Esophagus squamous epithelium (tissue), 5 donors: ENCODE results near the gene JARID2. TPM values are rescaled to one million over a fixed set of nuclear protein-coding genes. Genes with fewer than 3 reads are reported as not detected.

ENCODE experiments used
- DNase-seq: peaks from one replicate; lab custom pipeline; 2025; lab: John Stamatoyannopoulos, UW
- H3K27ac ChIP-seq, 4 donors: fragments of 200-600 bp; sonication (generic); one replicate each; pipeline ENCODE4 v1.5.1; 2016 to 2019; ENCODE audit warnings: mild to moderate bottlenecking in 1 of 4
- H3K27me3 ChIP-seq, 4 donors: fragments of 200-600 bp; sonication (generic); 1 replicate in 3 of 4; 2 replicates in 1 of 4; pipeline versions ENCODE4 v1.5.1 to v1.6.0; 2017 to 2021; ENCODE audit warnings: antibody characterized with exemption in 1 of 4
- H3K36me3 ChIP-seq, 3 donors: fragments of 200-600 bp; sonication (generic); one replicate each; pipeline ENCODE4 v1.5.1; 2016 to 2019
- H3K4me1 ChIP-seq, 3 donors: fragments of 200-600 bp; sonication (generic); one replicate each; pipeline ENCODE4 v1.5.1; 2017 to 2019
- H3K4me3 ChIP-seq, 4 donors: fragments of 200-600 bp; sonication (generic); 1 replicate in 3 of 4; 2 replicates in 1 of 4; pipeline ENCODE4 v1.5.1; 2016 to 2019; ENCODE audit warnings: mild to moderate bottlenecking in 2 of 4, moderate library complexity in 1 of 4
- H3K9me3 ChIP-seq, 3 donors: fragments of 200-600 bp; sonication (generic); one replicate each; pipeline ENCODE4 v1.5.1; 2016 to 2019
- POLR2A ChIP-seq, 4 donors: fragments of 450-650 bp; IDR thresholded peaks; one replicate each; pipeline ENCODE4 v1.6.1; 2017; ENCODE audit warnings: antibody characterized with exemption in 4 of 4, mild to moderate bottlenecking in 4 of 4, moderate library complexity in 3 of 4
- WGBS, 2 donors: methylation state at CpG; one replicate each; pipeline ENCODE4 v1.1.5; 2018; 5-methylcytosine and 5-hydroxymethylcytosine counted together
- intact Hi-C: fragments of 100-400 bp; cut with DNase I; formaldehyde crosslinking; loops from one replicate; pipeline ENCODE4 v1.15.0; 2022
- total RNA-seq, 4 donors: library from RNA; depleted of rRNA; stranded (reverse); fragments of >200 nt; gene quantifications; one replicate each; pipeline ENCODE4 v1.1.0, GENCODE V29; 2016
- TF ChIP-seq, protein P1 (sequence below), 6 experiments: fragments of 450-650 bp in 4 of 6; fragments of 200-600 bp in 2 of 6; sonication (generic) in 2 of 6; IDR thresholded peaks; one replicate each; pipeline ENCODE4 v1.5.1; 2016 to 2019; ENCODE audit warnings: antibody characterized with exemption in 6 of 6, mild to moderate bottlenecking in 4 of 6, moderate library complexity in 4 of 6
- donor health status: DM: yes; HTN: yes; CAD: no.

The JARID2 gene
- total RNA-seq, 4 donors from 2014 or later: 13.3 to 19.6 (median 16.3) TPM

DNA sequence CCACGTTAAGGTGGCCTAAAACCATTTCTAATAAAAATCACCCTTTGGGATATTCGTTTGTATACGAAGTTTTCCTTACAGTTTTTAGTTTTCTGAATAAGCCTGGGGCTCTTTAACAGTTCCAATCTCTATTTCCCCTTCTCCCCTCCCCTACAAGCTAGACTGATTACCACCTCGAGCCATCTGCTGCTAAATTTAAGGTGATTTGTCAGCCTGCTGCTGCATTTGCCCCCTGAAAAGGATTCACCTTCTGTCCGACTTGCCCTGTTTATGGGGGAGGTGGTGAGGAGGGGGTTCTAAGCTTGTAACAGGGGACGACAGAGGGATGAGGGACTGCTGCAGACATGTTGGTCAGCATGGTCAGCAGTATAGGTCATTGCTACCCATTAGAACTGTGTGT, 146.3 kb downstream of the JARID2 start:
- TF ChIP-seq, protein P1, sequence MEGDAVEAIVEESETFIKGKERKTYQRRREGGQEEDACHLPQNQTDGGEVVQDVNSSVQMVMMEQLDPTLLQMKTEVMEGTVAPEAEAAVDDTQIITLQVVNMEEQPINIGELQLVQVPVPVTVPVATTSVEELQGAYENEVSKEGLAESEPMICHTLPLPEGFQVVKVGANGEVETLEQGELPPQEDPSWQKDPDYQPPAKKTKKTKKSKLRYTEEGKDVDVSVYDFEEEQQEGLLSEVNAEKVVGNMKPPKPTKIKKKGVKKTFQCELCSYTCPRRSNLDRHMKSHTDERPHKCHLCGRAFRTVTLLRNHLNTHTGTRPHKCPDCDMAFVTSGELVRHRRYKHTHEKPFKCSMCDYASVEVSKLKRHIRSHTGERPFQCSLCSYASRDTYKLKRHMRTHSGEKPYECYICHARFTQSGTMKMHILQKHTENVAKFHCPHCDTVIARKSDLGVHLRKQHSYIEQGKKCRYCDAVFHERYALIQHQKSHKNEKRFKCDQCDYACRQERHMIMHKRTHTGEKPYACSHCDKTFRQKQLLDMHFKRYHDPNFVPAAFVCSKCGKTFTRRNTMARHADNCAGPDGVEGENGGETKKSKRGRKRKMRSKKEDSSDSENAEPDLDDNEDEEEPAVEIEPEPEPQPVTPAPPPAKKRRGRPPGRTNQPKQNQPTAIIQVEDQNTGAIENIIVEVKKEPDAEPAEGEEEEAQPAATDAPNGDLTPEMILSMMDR (IDR thresholded peaks at IDR 0.05): no peak
- no peak for TF ChIP-seq POLR2A (IDR thresholded peaks at IDR 0.05)
- H3K9me3 ChIP-seq: no peaks in the 10 kb centered on the region
- intact Hi-C loops: no loop called here
- H3K36me3 ChIP-seq: no peaks in the 10 kb centered on the region
- DNase-seq: no peak
- H3K4me3 ChIP-seq: no peak overlapping the region
- peak overlapping the region in 1 of 4 donors; percentile 6 for H3K27ac ChIP-seq
- peaks cover 23 to 55% (median 34%) of the 10 kb centered on the region in 3 donors for H3K4me1 ChIP-seq
- no peaks in the 10 kb centered on the region for H3K27me3 ChIP-seq
- 53 to 65% methylated on average over 4 to 5 of the region's 6 CpGs for WGBS, 2 donors

DNA sequence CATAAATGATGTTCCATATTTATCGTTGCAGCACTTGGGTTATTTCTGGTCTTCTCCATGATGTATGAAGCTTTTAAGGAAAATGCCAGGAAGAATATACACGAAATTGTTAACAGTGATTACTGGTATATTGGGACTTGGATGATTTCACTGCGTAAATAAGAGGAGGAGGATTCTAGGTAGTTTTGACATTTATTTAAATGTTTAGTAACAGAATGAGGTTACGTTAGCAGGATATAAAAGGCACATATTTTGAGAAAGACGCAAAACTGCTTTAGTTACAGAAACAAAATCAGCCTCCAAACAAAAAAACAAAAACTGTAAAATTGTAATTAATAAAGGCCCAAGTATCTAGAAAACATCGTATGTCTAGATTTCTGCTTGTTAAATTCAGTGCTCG, 147.7 kb downstream of the JARID2 start:
- Histone ChIP-seq H3K36me3 (no peaks in the 10 kb centered on the region), H3K9me3 (no peaks in the 10 kb centered on the region), H3K4me1 (peaks cover 24 to 56% (median 33%) of the 10 kb centered on the region in 3 donors), H3K4me3 (no peak overlapping the region), H3K27me3 (no peaks in the 10 kb centered on the region), H3K27ac (no peak overlapping the region)
- 92 to 94% methylated on average over 7 of the region's 7 CpGs for WGBS, 2 donors
- intact Hi-C loops: no loop called here
- no peak for DNase-seq
- no peak for TF ChIP-seq POLR2A (IDR thresholded peaks at IDR 0.05)
- TF ChIP-seq, protein P1 (IDR thresholded peaks at IDR 0.05): no peak

DNA sequence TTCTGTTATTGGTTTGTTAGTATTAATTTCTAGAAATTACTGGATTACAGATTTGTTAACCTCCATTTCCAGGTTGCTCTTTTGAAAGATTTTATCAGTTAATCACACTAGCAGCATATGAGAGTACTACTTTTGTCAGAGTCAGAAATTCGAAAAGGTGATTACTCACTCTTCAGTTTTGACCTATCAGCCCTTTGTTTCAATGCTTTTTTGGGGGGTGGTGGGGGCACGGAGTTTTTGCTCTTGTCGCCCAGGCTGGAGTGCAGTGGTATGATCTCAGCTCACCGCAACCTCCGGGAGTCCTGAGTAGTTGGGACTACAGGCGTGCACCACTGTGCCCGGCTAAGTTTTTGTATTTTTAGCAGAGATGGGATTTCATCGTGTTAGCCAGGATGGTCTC, 149.2 kb downstream of the JARID2 start:
- H3K27me3 ChIP-seq: no peaks in the 10 kb centered on the region
- 76 to 81% methylated on average over 6 to 8 of the region's 8 CpGs for WGBS, 2 donors
- no peaks in the 10 kb centered on the region for H3K36me3 ChIP-seq
- no peaks in the 10 kb centered on the region for H3K9me3 ChIP-seq
- no peak for TF ChIP-seq POLR2A (IDR thresholded peaks at IDR 0.05)
- TF ChIP-seq, protein P1 (IDR thresholded peaks at IDR 0.05): no peak
- intact Hi-C loops: no loop called here
- no peak overlapping the region for H3K27ac ChIP-seq
- DNase-seq: no peak
- H3K4me1 ChIP-seq: peaks cover 24 to 56% (median 31%) of the 10 kb centered on the region in 3 donors
- no peak overlapping the region for H3K4me3 ChIP-seq

DNA sequence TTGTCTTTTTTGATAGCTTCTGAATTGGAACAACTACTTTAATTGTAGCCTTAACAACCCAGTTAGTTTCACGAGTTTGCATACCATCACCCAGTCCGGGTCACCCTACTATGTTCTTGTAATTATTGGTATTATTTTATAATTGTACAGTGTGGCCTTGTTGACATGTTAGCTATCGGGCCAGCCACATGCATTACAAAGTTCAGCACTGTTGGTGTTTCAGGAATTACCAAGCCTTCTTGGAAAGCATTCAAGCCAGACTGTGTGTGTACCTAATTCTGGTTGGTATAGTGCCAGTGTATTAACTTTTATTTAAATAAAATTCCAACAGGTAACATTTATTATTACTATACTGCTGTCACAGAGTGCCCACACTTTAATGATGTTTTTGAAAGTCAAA, 150.9 kb downstream of the JARID2 start:
- 45 to 77% methylated on average over 3 of the region's 3 CpGs for WGBS, 2 donors
- no peak for DNase-seq
- TF ChIP-seq, protein P1 (IDR thresholded peaks at IDR 0.05): no peak
- no peak for TF ChIP-seq POLR2A (IDR thresholded peaks at IDR 0.05)
- Histone ChIP-seq H3K27me3 (no peaks in the 10 kb centered on the region), H3K36me3 (no peaks in the 10 kb centered on the region), H3K4me3 (no peak overlapping the region), H3K9me3 (no peaks in the 10 kb centered on the region), H3K27ac (no peak overlapping the region), H3K4me1 (peaks cover 21 to 56% (median 30%) of the 10 kb centered on the region in 3 donors)
- intact Hi-C loops: no loop called here

DNA sequence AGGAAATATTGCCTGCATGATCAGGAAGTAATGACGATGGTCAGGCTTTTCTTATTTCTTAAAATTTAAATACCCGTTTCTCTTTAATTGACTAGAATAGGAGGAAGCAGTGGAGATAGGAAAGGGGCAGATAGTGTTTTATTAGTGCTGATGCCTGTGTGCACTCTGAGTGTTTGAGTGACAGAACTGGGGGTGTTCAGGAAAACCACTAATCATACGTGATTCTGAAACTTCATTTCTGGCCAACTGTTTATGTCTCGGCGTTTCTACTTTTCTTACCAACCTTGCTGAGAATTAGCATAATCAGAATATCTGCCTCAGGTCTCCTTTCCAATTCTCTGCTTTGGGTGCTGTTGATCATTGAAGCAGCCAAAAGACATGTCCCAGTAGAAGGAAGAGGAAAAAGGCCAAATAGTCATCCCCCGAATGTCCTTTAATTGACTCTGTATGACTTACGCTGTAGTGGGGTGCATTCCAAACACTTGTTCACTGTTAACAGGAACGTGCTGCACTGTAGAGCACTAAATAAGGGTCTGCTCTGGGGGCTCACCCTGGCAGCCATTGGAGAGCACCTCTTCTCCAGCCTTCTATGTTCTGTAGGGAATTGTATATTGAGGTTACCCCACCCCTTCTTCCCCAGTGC, 152.9 kb downstream of the JARID2 start:
- intact Hi-C loops: no loop called here
- Histone ChIP-seq H3K9me3 (no peaks in the 10 kb centered on the region), H3K4me1 (peaks cover 20 to 61% (median 28%) of the 10 kb centered on the region in 3 donors), H3K4me3 (no peak overlapping the region), H3K36me3 (no peaks in the 10 kb centered on the region), H3K27ac (no peak overlapping the region), H3K27me3 (no peaks in the 10 kb centered on the region)
- 63 to 66% methylated on average over 8 of the region's 8 CpGs for WGBS, 2 donors
- DNase-seq: no peak
- TF ChIP-seq, protein P1 (IDR thresholded peaks at IDR 0.05): no peak
- TF ChIP-seq POLR2A (IDR thresholded peaks at IDR 0.05): no peak
